ENCODE results near the gene NRXN2.

NRXN2 gene

GRCh38 chr11:64723907-64724862 lies 1.2 kb upstream of the NRXN2 start:
- Histone ChIP-seq H2AFZ (ENCODE audit: low read length) (no peak overlapping the region), H3K4me3 (ENCODE audit: low read length, poor library complexity, severe bottlenecking) (no peak overlapping the region), H3K4me2 (ENCODE audit: low read depth, low read length, poor library complexity, severe bottlenecking) (peak overlapping the region; percentile 97), H3K36me3 (ENCODE audit: insufficient read depth, low read length) (peaks cover 3% of the 10 kb centered on the region; the same call in 1 of the 2 replicates), H3K79me2 (ENCODE audit: insufficient read depth, low read length) (no peaks in the 10 kb centered on the region), H4K20me1 (ENCODE audit: insufficient read depth, low read length, poor library complexity, severe bottlenecking) (no peaks in the 10 kb centered on the region), H3K9ac (ENCODE audit: low read depth, low read length, poor library complexity, severe bottlenecking) (peak overlapping the region; percentile 90), H3K9me3 (ENCODE audit: insufficient read depth, low read depth, low read length) (no peaks in the 10 kb centered on the region), H3F3A (ENCODE audit: low read depth) (no peaks in the 10 kb centered on the region), H3K4me1 (ENCODE audit: insufficient read depth, low read length, poor library complexity, severe bottlenecking) (peaks cover 18% of the 10 kb centered on the region), H3K9me2 (replicated peaks; ENCODE audit: low read depth, low read length) (no peaks in the 10 kb centered on the region), H3K27me3 (ENCODE audit: insufficient read depth, low read length, poor library complexity, severe bottlenecking) (no peaks in the 10 kb centered on the region)
- TF ChIP-seq CTCF (conservative IDR thresholded peaks at IDR 0.05; ENCODE audit: low read length): no peak
- no peak for TF ChIP-seq EZH2phosphoT487 (IDR thresholded peaks at IDR 0.05; ENCODE audit: borderline replicate concordance)

GRCh38 chr11:64722141-64723065 lies 594 bp downstream of the NRXN2 start:
- H3K79me2 ChIP-seq (ENCODE audit: insufficient read depth, low read length): no peaks in the 10 kb centered on the region
- no peak overlapping the region for H3K9ac ChIP-seq (ENCODE audit: low read depth, low read length, poor library complexity, severe bottlenecking)
- peaks cover 18% of the 10 kb centered on the region for H3K4me1 ChIP-seq (ENCODE audit: insufficient read depth, low read length, poor library complexity, severe bottlenecking)
- no peaks in the 10 kb centered on the region for H4K20me1 ChIP-seq (ENCODE audit: insufficient read depth, low read length, poor library complexity, severe bottlenecking)
- H2AFZ ChIP-seq (ENCODE audit: low read length): no peak overlapping the region
- H3K4me3 ChIP-seq (ENCODE audit: low read length, poor library complexity, severe bottlenecking): no peak overlapping the region
- H3K36me3 ChIP-seq (ENCODE audit: insufficient read depth, low read length): no peaks in the 10 kb centered on the region
- no peak overlapping the region for H3K4me2 ChIP-seq (ENCODE audit: low read depth, low read length, poor library complexity, severe bottlenecking)
- no peaks in the 10 kb centered on the region for H3K27me3 ChIP-seq (ENCODE audit: insufficient read depth, low read length, poor library complexity, severe bottlenecking)
- no peaks in the 10 kb centered on the region for H3F3A ChIP-seq (ENCODE audit: low read depth)
- no peaks in the 10 kb centered on the region for H3K9me3 ChIP-seq (ENCODE audit: insufficient read depth, low read depth, low read length)
- TF ChIP-seq CTCF (conservative IDR thresholded peaks at IDR 0.05; ENCODE audit: low read length) (no peak), EZH2phosphoT487 (IDR thresholded peaks at IDR 0.05; ENCODE audit: borderline replicate concordance) (no peak)
- H3K9me2 ChIP-seq (replicated peaks; ENCODE audit: low read depth, low read length): no peaks in the 10 kb centered on the region

GRCh38 chr11:64721359-64721699 lies 1.7 kb downstream of the NRXN2 start:
- no peak for TF ChIP-seq CTCF (conservative IDR thresholded peaks at IDR 0.05; ENCODE audit: low read length)
- no peak for TF ChIP-seq EZH2phosphoT487 (IDR thresholded peaks at IDR 0.05; ENCODE audit: borderline replicate concordance)
- Histone ChIP-seq H3K79me2 (ENCODE audit: insufficient read depth, low read length) (no peaks in the 10 kb centered on the region), H3K4me3 (ENCODE audit: low read length, poor library complexity, severe bottlenecking) (no peak overlapping the region), H3K9me3 (ENCODE audit: insufficient read depth, low read depth, low read length) (no peaks in the 10 kb centered on the region), H3K27me3 (ENCODE audit: insufficient read depth, low read length, poor library complexity, severe bottlenecking) (no peaks in the 10 kb centered on the region), H4K20me1 (ENCODE audit: insufficient read depth, low read length, poor library complexity, severe bottlenecking) (no peaks in the 10 kb centered on the region), H3K9ac (ENCODE audit: low read depth, low read length, poor library complexity, severe bottlenecking) (no peak overlapping the region), H3K4me1 (ENCODE audit: insufficient read depth, low read length, poor library complexity, severe bottlenecking) (peaks cover 18% of the 10 kb centered on the region), H3K4me2 (ENCODE audit: low read depth, low read length, poor library complexity, severe bottlenecking) (no peak overlapping the region), H3K9me2 (replicated peaks; ENCODE audit: low read depth, low read length) (no peaks in the 10 kb centered on the region), H3K36me3 (ENCODE audit: insufficient read depth, low read length) (no peaks in the 10 kb centered on the region), H3F3A (ENCODE audit: low read depth) (no peaks in the 10 kb centered on the region), H2AFZ (ENCODE audit: low read length) (no peak overlapping the region)

All from Loucy (cell line).